NCI-H82 (cell line): Measurements from ENCODE around the gene KLK14.

Source experiments
- DNase-seq: peaks from one replicate; lab custom pipeline; 2025; lab: John Stamatoyannopoulos, UW

The KLK14 gene

GRCh38 chr19:51108066-51108804 lies 25.5 kb upstream of the KLK14 start, which contains the start of gene CTU1:
TSS of gene CTU1 (minus strand) at chr19:51108409. CDS start at chr19:51104569, 3,840 bp downstream.
- DNase-seq, result peak; percentile 99

GRCh38 chr19:51107406-51108065 lies 24.8 kb upstream of the KLK14 start:
- DNase-seq, result no peak

DNA sequence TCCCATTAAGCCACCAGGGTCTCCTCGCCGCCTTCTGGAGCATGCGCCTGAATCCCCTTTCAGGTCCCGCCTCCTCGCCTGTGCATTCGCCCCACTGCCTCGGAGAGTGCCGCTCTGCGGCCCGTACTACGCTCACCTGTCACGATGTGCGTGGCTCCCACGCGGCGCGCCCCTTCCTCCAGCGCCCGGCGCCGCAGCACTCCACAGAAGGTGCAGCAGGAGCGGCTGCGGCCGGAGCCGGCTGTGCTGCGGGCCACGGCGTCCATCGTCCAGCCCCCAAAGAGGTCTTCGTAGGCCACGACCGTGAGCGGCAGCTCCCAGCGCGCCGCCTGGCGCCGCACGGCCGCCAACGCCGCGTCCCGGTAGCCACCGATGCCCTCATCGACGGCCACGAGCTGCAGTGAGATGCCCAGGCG lies 21.2 kb upstream of the KLK14 start:
- DNase-seq, result no peak

GRCh38 chr19:51102991-51103390 lies 20.3 kb upstream of the KLK14 start:
- no peak for DNase-seq

GRCh38 chr19:51101171-51101865 lies 18.6 kb upstream of the KLK14 start:
- DNase-seq, result no peak

- DNase-seq, result no peak
These were observed 17.9 kb upstream of the KLK14 start for GRCh38 chr19:51100601-51101000.

- no peak for DNase-seq
These were observed 16.3 kb upstream of the KLK14 start for GRCh38 chr19:51099047-51099382.

- no peak for DNase-seq
These were observed 15.8 kb upstream of the KLK14 start for GRCh38 chr19:51098365-51099046.

GRCh38 chr19:51097796-51098195 lies 15.1 kb upstream of the KLK14 start:
- DNase-seq, result no peak

- DNase-seq, result peak; percentile 68
These were observed 14.6 kb upstream of the KLK14 start for GRCh38 chr19:51097166-51097738.

GRCh38 chr19:51096473-51097165 lies 13.9 kb upstream of the KLK14 start:
- DNase-seq, result peak; percentile 13

DNA sequence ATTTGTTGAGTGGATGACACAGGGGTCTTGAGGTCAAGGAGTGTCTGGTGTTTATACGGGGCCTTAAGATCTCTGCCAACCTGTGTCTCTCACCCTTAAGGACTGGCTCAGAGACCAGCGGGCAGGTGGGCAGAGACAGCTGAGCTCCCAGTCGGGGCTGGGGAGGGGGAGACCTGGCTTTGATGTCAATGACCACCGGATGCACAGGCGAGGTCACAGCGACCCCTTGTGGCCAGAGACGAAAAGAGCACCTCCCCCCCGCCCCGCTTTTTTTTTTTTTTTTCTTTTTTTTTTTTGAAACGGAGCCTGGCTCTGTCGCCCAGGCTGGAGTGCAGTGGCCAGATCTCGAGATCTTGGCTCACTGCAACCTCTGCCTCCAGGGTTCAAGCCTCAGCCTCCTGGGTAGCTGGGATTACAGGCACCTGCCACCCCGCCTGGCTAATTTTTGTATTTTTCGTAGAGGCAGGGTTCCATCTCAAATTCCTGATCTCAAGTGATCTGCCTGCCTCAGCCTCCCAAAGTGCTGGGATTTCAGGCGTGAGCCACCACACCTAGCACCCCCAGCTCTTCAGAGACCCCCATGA lies 12.1 kb upstream of the KLK14 start:
- DNase-seq, result peak; percentile 36

GRCh38 chr19:51093510-51094345 lies 11.0 kb upstream of the KLK14 start:
- no peak for DNase-seq

DNA sequence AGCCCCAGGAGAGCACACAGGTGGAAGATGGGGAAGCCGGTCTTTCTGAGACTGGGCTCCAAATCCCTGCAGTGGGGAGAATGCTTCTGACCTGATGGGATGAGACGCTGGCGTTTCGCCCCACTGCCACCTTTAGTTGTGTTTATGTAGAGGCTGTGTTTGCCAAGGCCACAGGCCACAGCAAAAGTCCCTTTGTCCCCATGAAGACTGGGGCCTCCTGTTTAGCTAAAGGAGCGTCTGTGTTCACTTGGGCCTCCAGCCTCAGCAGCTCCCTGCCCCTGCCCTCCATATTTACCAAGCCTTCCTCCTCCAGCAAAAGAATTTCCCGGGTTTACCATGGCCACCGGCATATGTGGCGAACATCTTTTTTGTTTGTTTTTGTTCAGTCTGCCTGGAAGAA lies 10.4 kb upstream of the KLK14 start:
- DNase-seq, result no peak

DNA sequence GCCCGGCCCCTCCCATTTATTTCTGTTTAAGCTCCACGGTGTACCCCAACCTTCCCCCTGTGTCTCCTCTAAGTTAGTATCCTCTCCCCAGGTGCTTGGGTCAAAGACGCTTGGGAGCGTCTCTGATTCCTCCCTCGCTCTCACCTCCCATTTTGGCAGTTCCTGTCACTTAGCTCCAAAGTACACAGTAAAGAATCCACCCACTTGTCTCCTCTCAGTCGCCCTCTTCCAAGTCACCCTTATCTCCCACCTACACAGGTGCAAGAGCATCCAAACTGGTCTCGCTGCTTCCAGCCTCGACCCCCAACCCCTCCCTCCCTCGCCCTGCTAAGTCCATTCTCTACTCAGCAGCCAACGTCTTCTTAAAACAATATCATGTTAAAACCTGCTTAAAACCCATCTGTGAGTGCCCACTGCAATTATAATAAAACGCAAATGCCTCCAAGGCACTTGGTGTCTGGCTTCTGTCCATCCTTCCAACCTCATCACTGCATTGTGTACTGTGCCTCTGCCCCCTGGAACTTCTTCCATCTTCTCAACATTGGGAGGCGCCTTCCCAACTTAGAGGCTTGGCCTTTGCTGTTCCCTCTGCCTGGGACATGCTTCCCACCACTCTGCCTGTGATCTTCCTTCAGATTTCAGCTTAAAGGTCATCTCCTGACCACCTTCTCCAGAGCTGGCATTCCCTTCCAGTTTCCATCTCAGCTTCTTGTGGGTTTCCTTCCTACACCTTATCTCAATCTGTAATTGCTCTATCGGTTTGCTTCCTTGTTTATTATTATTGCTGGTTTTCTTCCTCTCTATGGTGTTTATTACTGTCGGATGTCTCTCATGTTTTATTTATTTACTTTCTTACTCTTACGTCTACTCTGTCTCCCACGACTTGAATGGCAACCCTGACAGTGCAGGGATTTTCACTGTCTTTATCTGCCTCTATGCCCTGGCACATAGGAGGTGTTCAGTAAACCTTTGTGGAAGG lies 9.5 kb upstream of the KLK14 start:
- no peak for DNase-seq

DNA sequence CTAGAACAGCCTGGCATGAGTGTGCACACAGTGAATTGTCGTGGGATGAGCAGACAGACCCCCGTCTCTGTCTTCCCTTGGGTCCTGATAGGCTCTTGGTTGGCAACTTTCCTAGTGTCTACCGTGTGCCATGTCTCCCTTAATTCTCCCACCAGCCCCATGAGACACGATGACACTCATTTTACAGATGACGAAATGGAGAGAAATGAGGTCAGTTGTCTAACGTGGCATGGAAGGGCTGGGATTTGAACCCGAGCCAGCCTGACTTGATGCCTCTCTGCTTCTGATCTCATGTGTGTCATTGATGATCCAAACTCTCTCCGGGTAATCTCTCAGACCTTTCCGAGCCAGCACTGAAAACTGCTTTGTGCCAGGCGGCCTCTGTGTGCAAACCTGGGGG lies 8.4 kb upstream of the KLK14 start:
- DNase-seq, result no peak

GRCh38 chr19:51090471-51090870 lies 7.8 kb upstream of the KLK14 start:
- no peak for DNase-seq

GRCh38 chr19:51089786-51090185 lies 7.1 kb upstream of the KLK14 start:
- DNase-seq, result no peak
